ENCODE results near the gene YIF1A. TPM values are rescaled to one million over a fixed set of nuclear protein-coding genes. Genes with fewer than 3 reads are reported as not detected.

The YIF1A gene
- total RNA-seq, 4 donors from 2014 or later: 39.0 to 60.5 (median 53.7) TPM

GRCh38 chr11:66238786-66239413, 50.0 kb downstream of the YIF1A start:
- TF ChIP-seq CTCF (IDR thresholded peaks at IDR 0.05; ENCODE audit: low read depth): no peak

GRCh38 chr11:66237867-66238266, 51.1 kb downstream of the YIF1A start:
- no peak for TF ChIP-seq CTCF (IDR thresholded peaks at IDR 0.05; ENCODE audit: low read depth)

- no peak for TF ChIP-seq CTCF (IDR thresholded peaks at IDR 0.05; ENCODE audit: low read depth)
These were observed 53.8 kb downstream of the YIF1A start for GRCh38 chr11:66235141-66235540.

Other genes starting within 250 kb of the YIF1A start
- under 1 TPM in 1 of 4 donors, not detected in 3; 0.38 TPM for gene GAL3ST3, start 240.0 kb downstream of the YIF1A start, total RNA-seq
- gene SF3B2, start 236.8 kb downstream of the YIF1A start, total RNA-seq: 100 to 1,000 TPM in 3 of 4 donors, 10 to 100 TPM in 1; 97.2 to 223 (median 118) TPM
- 10 to 100 TPM; 38.3 to 75.7 (median 41.0) TPM for gene PACS1, start 218.9 kb downstream of the YIF1A start, total RNA-seq
- gene KLC2, start 31.4 kb downstream of the YIF1A start, total RNA-seq: 10 to 100 TPM; 13.3 to 24.9 (median 19.3) TPM
- gene RAB1B, start 20.5 kb downstream of the YIF1A start, total RNA-seq: 10 to 100 TPM; 46.3 to 95.3 (median 68.6) TPM
- not detected for gene CNIH2, start 11.0 kb downstream of the YIF1A start, total RNA-seq
- gene TMEM151A, start 2.8 kb upstream of the YIF1A start, total RNA-seq: not detected
- gene CD248, start 27.9 kb upstream of the YIF1A start, total RNA-seq: 100 to 1,000 TPM in 2 of 4 donors, 10 to 100 TPM in 2; 49.0 to 226 (median 149) TPM
- gene RIN1, start 47.3 kb upstream of the YIF1A start, total RNA-seq: 1 to 10 TPM in 3 of 4 donors, under 1 TPM in 1; 0.98 to 3.7 (median 3.3) TPM
- 10 to 100 TPM; 20.5 to 47.1 (median 34.7) TPM for gene BRMS1, start 56.0 kb upstream of the YIF1A start, total RNA-seq
- 10 to 100 TPM; 11.7 to 31.7 (median 18.7) TPM for gene B4GAT1, start 58.5 kb upstream of the YIF1A start, total RNA-seq
- gene SLC29A2, start 82.6 kb upstream of the YIF1A start, total RNA-seq: 10 to 100 TPM in 2 of 4 donors, 1 to 10 TPM in 2; 3.7 to 30.7 (median 15.5) TPM
- not detected for gene NPAS4, start 131.9 kb upstream of the YIF1A start, total RNA-seq
- gene MRPL11, start 149.7 kb upstream of the YIF1A start, total RNA-seq: 10 to 100 TPM; 26.7 to 41.8 (median 39.6) TPM
- 10 to 100 TPM in 3 of 4 donors, 1 to 10 TPM in 1; 8.0 to 16.6 (median 12.6) TPM for gene PELI3, start 177.8 kb upstream of the YIF1A start, total RNA-seq
- 10 to 100 TPM; 12.6 to 17.8 (median 15.7) TPM for gene DPP3, start 191.3 kb upstream of the YIF1A start, total RNA-seq
- gene BBS1, start 221.5 kb upstream of the YIF1A start, total RNA-seq: 10 to 100 TPM; 25.5 to 53.7 (median 39.3) TPM